T-helper 2 cell treated with Interferon-gamma antibody and Interleukin-4, amounts not matched to agents 5 μg/mL and 100 μg/mL, for 36 hours (primary cell): ENCODE measurements around the gene TSPAN32.
"Not testable (repeated sequence)": the region's sequence is repeated elsewhere in the genome, so short reads cannot be mapped to it uniquely, and the experiment has no call there.

Source experiments
- DNase-seq: peaks from one replicate; pipeline ENCODE4 v3.0.0; 2021; ENCODE audit warnings: low spot score
- H3K27ac Mint-ChIP-seq: one replicate; pipeline ENCODE4 v1.8.0; 2021; ENCODE audit warnings: mild to moderate bottlenecking, mixed read lengths
- H3K27me3 Mint-ChIP-seq: one replicate; pipeline ENCODE4 v1.8.0; 2021; ENCODE audit warnings: low read depth, mixed read lengths
- H3K36me3 Mint-ChIP-seq: one replicate; pipeline ENCODE4 v1.8.0; 2021; ENCODE audit warnings: low read depth, mixed read lengths
- H3K4me1 Mint-ChIP-seq: one replicate; pipeline ENCODE4 v1.8.0; 2021; ENCODE audit warnings: low read depth, mixed read lengths
- H3K4me3 Mint-ChIP-seq: one replicate; pipeline ENCODE4 v1.8.0; 2022; ENCODE audit warnings: mild to moderate bottlenecking, moderate library complexity, mixed read lengths
- H3K9me3 Mint-ChIP-seq: one replicate; pipeline ENCODE4 v1.8.0; 2021; ENCODE audit warnings: mixed read lengths

TSPAN32 gene

DNA sequence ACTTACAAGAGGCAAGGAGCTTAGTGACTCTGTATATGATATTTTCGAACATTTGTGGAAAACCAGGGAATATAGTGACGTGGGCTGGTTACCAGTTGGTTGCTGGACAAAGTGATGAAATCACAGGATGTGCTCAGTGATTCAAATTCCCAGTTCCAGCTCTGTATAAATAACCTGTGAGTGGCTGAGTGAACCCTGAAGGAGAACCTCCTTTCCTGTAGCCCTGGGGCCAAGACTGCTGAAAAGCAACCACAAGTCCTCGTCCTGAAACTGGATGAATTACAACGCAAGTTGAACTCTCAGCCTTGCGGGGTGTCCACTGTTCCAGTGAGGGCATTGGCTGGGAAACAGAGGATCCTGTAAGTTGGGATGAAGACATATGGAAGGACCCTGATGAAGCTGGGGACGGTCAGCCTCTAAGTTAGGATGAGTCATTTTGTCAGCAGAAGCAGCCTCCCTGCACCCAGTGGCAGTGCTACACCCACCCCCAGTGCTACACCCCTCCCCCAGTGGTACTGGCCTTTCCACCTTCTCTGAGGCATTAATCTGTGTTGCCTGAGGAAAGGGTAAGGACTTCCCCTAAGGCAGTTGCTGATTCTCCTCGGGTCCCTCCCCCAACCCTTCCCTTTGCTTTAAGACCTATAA is 53.3 kb downstream of the TSPAN32 start:
- H3K36me3 Mint-ChIP-seq = no peaks in the 10 kb centered on the region
- H3K27ac Mint-ChIP-seq = no peak overlapping the region
- DNase-seq = no peak
- H3K27me3 Mint-ChIP-seq = no peaks in the 10 kb centered on the region
- no peaks in the 10 kb centered on the region for H3K9me3 Mint-ChIP-seq
- no peak overlapping the region for H3K4me3 Mint-ChIP-seq
- H3K4me1 Mint-ChIP-seq = no peaks in the 10 kb centered on the region

DNA sequence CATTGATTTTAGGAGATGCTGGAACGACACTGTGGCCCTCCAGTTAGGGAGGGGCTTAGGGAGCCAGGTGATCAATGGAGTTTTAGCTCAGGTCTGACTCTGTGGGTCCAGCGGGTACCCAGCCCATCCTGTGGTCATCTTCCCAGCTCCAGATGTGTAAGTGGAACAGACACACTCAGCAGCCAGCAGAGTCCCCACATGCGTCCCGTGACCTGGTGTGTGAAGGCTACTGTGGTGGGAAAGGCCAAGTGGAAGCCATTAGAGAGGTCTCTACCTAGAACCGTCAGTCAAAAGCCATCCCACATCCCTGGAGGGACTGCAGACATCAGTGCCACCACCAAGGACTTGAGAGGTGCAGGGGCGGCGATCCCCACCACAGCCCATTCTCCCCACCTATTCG is 55.4 kb downstream of the TSPAN32 start:
- Mint-ChIP-seq H3K36me3 (no peaks in the 10 kb centered on the region), H3K9me3 (no peaks in the 10 kb centered on the region), H3K4me3 (no peak overlapping the region), H3K4me1 (no peaks in the 10 kb centered on the region), H3K27ac (no peak overlapping the region), H3K27me3 (no peaks in the 10 kb centered on the region)
- no peak for DNase-seq

DNA sequence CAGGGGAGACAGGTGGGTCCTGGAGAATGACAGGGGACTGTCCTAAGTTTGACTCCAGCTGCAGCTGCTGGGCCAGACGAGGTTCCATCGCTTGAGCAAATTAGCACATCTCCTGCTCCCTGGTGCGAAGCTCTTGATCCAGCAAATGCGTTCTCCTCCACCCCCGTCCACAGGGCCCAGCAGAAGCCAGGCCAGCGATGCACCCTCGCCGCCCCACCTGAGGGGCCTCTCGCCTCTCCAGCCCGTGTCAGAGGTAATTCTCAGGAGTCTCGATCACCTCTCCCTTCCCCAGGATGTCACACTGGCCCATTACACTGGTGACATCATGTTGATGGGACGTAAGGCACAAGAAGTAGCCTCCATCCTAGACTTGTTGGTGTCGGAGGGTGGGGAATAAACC is 55.8 kb downstream of the TSPAN32 start:
- not testable (repeated sequence) for H3K27ac Mint-ChIP-seq, H3K4me3 Mint-ChIP-seq, H3K9me3 Mint-ChIP-seq, H3K27me3 Mint-ChIP-seq, H3K36me3 Mint-ChIP-seq, DNase-seq, H3K4me1 Mint-ChIP-seq

DNA sequence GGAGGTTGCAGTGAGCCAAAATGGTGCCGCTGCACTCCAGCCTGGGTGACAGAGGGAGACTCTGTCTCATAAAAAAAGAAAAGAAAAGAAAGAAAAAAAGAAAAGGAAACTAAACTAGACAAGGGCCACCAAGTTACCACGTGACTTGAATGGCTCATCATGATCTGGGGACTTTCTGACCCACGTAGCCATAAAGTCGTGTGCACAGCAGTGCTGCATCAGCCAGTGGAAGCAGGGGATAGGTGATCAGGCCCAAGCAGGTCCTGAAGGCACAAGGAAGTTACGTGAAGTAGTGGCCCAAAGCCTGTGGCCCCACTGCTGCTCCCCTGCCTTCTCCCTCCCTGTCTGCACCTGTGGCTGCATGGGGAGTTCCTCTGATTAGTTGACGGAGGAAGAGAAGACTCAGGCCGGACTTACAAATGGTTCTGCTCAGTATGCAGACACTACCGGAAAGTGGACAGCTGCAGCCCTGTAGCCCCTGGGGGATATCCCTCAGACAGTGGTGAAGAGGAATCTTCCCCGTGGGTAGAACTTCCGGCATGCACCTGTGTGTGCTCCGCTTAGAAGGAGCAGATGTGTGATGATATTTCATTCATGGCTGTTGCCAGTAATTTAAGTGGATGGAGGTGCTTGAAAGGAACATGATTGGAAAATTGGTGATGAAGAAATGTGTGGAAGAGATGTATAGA is 57.1 kb downstream of the TSPAN32 start:
- Mint-ChIP-seq H3K27ac (no peak overlapping the region), H3K4me1 (no peaks in the 10 kb centered on the region), H3K9me3 (no peaks in the 10 kb centered on the region), H3K36me3 (no peaks in the 10 kb centered on the region), H3K4me3 (no peak overlapping the region), H3K27me3 (no peaks in the 10 kb centered on the region)
- DNase-seq = no peak

- Mint-ChIP-seq H3K27ac (no peak overlapping the region), H3K36me3 (no peaks in the 10 kb centered on the region), H3K9me3 (no peaks in the 10 kb centered on the region), H3K4me3 (no peak overlapping the region), H3K4me1 (no peaks in the 10 kb centered on the region), H3K27me3 (no peaks in the 10 kb centered on the region)
- no peak for DNase-seq
Observed at GRCh38 chr11:2359557-2359956, 57.7 kb downstream of the TSPAN32 start.

- H3K4me1 Mint-ChIP-seq = no peaks in the 10 kb centered on the region
- no peaks in the 10 kb centered on the region for H3K9me3 Mint-ChIP-seq
- H3K27me3 Mint-ChIP-seq = no peaks in the 10 kb centered on the region
- H3K27ac Mint-ChIP-seq = no peak overlapping the region
- DNase-seq = no peak
- H3K4me3 Mint-ChIP-seq = no peak overlapping the region
- H3K36me3 Mint-ChIP-seq = no peaks in the 10 kb centered on the region
Observed at GRCh38 chr11:2360081-2360642, 58.3 kb downstream of the TSPAN32 start.

DNA sequence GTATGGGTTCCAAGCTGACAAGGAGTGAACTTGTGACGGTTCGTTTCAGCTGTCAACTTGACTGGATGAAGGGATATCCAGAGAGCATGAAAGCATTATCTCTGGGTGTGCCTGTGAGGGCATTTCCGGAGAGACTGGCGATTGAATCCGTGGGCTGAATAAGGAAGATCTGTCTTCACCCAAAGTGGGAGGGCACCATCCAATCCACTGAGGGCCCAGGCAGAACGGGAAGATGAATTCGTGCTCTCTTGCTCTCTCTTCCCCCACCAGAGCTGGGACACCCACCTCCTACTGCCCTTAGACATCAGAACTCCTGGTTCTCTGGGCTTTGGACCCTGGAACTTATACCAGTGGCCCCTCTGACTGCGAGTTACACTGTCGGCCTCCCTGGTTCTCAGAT is 59.8 kb downstream of the TSPAN32 start:
- Mint-ChIP-seq H3K9me3 (no peaks in the 10 kb centered on the region), H3K36me3 (no peaks in the 10 kb centered on the region), H3K27ac (no peak overlapping the region), H3K27me3 (no peaks in the 10 kb centered on the region), H3K4me1 (no peaks in the 10 kb centered on the region), H3K4me3 (no peak overlapping the region)
- DNase-seq = no peak

- DNase-seq = no peak
- no peaks in the 10 kb centered on the region for H3K27me3 Mint-ChIP-seq
- H3K27ac Mint-ChIP-seq = no peak overlapping the region
- no peaks in the 10 kb centered on the region for H3K4me1 Mint-ChIP-seq
- no peaks in the 10 kb centered on the region for H3K9me3 Mint-ChIP-seq
- H3K36me3 Mint-ChIP-seq = no peaks in the 10 kb centered on the region
- H3K4me3 Mint-ChIP-seq = no peak overlapping the region
Observed at GRCh38 chr11:2362414-2362813, 60.6 kb downstream of the TSPAN32 start.

DNA sequence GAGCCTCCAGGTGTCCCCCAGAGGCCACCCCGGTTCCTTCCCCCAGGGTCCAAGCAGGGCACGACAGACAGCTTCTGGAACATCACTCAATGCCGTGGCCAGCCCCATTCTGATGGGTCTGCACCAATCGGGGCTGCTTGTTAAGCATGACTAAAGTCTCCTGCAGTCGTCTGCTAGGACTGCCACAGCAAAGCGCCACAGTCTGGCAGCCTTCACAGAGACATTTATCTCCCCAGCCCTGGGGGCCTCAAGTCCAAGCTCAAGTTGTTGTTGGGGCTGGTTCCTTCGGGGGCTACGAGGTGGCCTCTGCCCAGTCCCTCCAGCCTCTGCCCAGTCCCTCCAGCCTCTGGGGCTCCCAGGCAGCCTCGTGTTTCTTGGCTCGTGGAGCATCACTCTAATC is 61.3 kb downstream of the TSPAN32 start:
- H3K27ac Mint-ChIP-seq = no peak overlapping the region
- no peak overlapping the region for H3K4me3 Mint-ChIP-seq
- H3K27me3 Mint-ChIP-seq = no peaks in the 10 kb centered on the region
- no peaks in the 10 kb centered on the region for H3K36me3 Mint-ChIP-seq
- H3K4me1 Mint-ChIP-seq = no peaks in the 10 kb centered on the region
- no peaks in the 10 kb centered on the region for H3K9me3 Mint-ChIP-seq
- DNase-seq = no peak

- Mint-ChIP-seq H3K27me3 (no peaks in the 10 kb centered on the region), H3K36me3 (no peaks in the 10 kb centered on the region), H3K4me1 (no peaks in the 10 kb centered on the region), H3K9me3 (no peaks in the 10 kb centered on the region), H3K27ac (no peak overlapping the region), H3K4me3 (no peak overlapping the region)
- DNase-seq = no peak
Observed at GRCh38 chr11:2363577-2364370, 62.0 kb downstream of the TSPAN32 start.

- H3K4me1 Mint-ChIP-seq, H3K27me3 Mint-ChIP-seq, H3K4me3 Mint-ChIP-seq, H3K9me3 Mint-ChIP-seq, H3K36me3 Mint-ChIP-seq, DNase-seq, H3K27ac Mint-ChIP-seq: not testable (repeated sequence)
Observed at GRCh38 chr11:2364386-2364785, 62.6 kb downstream of the TSPAN32 start.

DNA sequence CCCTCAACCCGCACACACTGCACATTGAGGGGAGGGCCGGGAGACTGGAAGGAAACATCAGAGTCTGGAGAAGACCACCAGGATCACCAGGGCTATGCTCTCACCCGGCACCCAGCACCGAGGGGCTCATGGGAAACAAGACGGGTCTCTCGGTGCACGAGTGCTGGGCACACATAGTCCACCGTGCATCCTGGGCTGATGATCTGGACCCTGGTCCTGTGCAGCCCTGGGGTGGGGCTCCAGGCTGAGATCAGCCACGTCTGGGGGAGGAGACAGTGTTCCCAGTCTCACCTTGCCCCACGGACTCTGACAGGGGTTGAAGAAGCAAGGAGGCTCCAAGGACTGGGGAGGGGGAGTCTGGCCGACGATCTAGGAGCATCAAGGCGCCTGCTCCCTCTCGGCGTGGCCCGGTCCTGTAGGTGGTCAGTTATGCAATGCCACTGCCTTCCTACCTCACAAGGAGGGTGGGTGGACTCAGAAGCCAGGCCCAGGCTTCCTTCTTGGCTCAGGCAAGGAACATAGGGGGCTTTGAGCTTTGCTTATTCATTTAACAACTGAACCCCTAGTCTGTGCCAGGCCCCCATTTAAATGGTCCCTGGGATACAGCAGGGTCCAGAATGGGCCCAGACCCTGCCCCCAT is 63.9 kb downstream of the TSPAN32 start:
- Mint-ChIP-seq H3K27me3 (no peaks in the 10 kb centered on the region), H3K9me3 (no peaks in the 10 kb centered on the region), H3K4me1 (no peaks in the 10 kb centered on the region), H3K27ac (no peak overlapping the region), H3K4me3 (no peak overlapping the region), H3K36me3 (no peaks in the 10 kb centered on the region)
- DNase-seq = no peak

DNA sequence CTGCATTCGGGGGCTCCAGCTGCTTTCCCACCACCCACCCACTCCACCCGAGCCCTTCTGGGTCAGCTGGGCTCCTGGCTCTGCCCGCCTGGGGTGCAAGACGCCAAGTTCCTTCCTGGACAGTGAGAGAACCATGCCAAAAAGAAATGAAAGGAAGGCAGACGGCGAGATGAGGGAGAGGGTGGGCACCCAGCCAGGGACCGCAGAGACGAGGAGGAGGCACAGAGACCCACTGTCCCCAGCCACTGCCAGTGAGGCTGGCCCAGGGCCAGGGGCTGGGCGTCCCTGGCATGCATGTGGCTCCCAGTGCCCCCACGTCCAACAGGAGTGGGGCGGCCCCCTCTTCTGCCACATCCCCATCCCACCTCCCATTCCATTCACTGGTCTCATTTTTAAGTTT is 64.5 kb downstream of the TSPAN32 start:
- Mint-ChIP-seq H3K4me3 (no peak overlapping the region), H3K27me3 (no peaks in the 10 kb centered on the region), H3K9me3 (no peaks in the 10 kb centered on the region), H3K27ac (no peak overlapping the region), H3K36me3 (no peaks in the 10 kb centered on the region), H3K4me1 (no peaks in the 10 kb centered on the region)
- DNase-seq = no peak

DNA sequence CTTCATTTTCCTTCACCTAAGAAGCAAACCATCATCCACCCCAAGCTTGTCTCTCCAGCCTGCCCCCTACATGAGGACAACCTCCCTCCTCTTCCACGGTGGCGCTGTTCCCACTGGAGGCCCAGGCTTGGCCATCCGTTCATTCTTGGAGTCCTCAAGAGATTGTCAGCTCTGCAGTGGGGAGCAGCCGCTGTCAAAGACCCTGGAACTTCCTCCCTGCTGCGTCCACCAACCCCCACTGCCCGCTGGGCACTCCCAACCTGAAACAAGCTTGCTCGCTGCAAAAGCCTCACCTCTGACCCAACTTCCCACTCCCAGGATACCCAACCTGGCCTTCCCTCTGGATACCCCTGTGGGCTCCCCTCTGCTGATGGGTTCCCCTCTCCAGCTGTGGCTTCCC is 64.9 kb downstream of the TSPAN32 start:
- H3K9me3 Mint-ChIP-seq = no peaks in the 10 kb centered on the region
- no peak overlapping the region for H3K27ac Mint-ChIP-seq
- H3K4me3 Mint-ChIP-seq = no peak overlapping the region
- H3K36me3 Mint-ChIP-seq = no peaks in the 10 kb centered on the region
- DNase-seq = no peak
- no peaks in the 10 kb centered on the region for H3K27me3 Mint-ChIP-seq
- H3K4me1 Mint-ChIP-seq = no peaks in the 10 kb centered on the region
